Measurements from ENCODE around the gene ZCCHC8.

The ZCCHC8 gene

DNA sequence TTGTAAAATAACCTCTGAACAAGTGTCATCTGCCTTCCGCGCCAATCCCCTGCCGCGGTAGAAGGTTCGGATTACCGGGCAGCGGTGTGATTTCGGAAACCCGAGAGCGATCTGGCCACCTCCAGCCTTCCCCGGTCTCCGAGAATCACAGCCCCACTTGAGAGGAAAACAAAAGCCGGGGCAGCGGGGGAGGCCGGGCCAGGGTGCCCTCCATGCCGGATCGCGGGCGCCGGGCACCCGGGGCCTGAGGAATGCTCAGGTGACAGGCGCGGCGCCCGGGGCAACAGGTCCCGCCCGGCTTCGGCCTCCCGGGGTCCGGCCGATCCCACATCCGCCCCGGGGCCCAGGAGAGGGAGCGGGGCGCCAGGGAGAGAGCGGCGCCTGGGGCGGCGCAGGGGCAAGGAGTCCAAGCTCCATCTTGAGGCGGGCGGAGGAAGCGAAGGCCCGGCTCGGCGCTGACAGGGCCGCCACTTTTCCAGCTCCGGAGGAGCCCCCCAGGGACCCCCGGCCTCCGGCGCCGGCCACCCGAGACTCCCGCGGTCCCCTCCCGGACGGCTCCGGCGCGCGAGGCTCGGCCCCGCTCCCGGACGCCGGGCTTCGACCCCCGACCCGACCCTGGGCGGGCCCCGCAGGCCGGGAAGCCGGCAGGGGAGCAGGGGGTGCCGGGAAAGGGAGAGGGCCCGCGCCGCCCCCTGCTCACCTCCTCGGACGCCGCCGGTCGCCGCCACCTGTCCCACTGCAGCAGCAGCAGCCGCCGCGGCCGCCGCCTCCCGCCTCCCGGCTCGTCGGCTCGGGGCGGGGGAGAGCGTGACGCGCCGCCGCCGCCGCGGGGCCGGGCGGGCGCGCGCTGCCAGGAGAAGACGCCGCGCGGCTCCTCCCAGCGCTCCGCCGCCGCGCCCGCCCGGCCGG, 78.7 kb downstream of the ZCCHC8 start, which contains the start of gene CLIP1:
Gene CLIP1, minus strand, starts transcription at position 849 of the 909 bp plus-strand sequence. CDS start 42,217 bp downstream, outside the sequence.
- DNase-seq = peak; percentile 85
